ENCODE data around the gene WAS.

DNA sequence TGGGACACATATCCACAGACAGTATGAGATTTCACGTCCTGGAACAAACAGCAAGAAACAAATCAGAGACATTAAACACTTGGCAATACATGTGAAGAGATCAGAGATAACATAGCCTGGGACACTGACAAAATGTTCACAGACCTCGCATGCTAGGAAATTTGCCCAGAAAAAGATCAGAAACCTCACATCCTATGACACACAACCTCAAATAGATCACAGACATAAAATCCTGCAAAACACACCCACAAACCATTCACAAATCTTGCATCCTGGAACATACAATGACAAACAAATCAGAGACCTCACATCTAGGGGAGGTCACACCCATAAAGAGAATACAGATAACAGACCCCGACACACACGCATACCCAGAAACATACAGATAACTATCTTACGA is 31.0 kb downstream of the WAS start:
- no peak for TF ChIP-seq YY1 (IDR thresholded peaks at IDR 0.05)
- TF ChIP-seq, protein P1, sequence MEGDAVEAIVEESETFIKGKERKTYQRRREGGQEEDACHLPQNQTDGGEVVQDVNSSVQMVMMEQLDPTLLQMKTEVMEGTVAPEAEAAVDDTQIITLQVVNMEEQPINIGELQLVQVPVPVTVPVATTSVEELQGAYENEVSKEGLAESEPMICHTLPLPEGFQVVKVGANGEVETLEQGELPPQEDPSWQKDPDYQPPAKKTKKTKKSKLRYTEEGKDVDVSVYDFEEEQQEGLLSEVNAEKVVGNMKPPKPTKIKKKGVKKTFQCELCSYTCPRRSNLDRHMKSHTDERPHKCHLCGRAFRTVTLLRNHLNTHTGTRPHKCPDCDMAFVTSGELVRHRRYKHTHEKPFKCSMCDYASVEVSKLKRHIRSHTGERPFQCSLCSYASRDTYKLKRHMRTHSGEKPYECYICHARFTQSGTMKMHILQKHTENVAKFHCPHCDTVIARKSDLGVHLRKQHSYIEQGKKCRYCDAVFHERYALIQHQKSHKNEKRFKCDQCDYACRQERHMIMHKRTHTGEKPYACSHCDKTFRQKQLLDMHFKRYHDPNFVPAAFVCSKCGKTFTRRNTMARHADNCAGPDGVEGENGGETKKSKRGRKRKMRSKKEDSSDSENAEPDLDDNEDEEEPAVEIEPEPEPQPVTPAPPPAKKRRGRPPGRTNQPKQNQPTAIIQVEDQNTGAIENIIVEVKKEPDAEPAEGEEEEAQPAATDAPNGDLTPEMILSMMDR (IDR thresholded peaks at IDR 0.05; ENCODE audit: low read depth, low read length, missing input control): no peak
- no peak for TF ChIP-seq MAX (IDR thresholded peaks at IDR 0.05)
- no peak for TF ChIP-seq JUND (IDR thresholded peaks at IDR 0.05)
- TF ChIP-seq, protein P2, sequence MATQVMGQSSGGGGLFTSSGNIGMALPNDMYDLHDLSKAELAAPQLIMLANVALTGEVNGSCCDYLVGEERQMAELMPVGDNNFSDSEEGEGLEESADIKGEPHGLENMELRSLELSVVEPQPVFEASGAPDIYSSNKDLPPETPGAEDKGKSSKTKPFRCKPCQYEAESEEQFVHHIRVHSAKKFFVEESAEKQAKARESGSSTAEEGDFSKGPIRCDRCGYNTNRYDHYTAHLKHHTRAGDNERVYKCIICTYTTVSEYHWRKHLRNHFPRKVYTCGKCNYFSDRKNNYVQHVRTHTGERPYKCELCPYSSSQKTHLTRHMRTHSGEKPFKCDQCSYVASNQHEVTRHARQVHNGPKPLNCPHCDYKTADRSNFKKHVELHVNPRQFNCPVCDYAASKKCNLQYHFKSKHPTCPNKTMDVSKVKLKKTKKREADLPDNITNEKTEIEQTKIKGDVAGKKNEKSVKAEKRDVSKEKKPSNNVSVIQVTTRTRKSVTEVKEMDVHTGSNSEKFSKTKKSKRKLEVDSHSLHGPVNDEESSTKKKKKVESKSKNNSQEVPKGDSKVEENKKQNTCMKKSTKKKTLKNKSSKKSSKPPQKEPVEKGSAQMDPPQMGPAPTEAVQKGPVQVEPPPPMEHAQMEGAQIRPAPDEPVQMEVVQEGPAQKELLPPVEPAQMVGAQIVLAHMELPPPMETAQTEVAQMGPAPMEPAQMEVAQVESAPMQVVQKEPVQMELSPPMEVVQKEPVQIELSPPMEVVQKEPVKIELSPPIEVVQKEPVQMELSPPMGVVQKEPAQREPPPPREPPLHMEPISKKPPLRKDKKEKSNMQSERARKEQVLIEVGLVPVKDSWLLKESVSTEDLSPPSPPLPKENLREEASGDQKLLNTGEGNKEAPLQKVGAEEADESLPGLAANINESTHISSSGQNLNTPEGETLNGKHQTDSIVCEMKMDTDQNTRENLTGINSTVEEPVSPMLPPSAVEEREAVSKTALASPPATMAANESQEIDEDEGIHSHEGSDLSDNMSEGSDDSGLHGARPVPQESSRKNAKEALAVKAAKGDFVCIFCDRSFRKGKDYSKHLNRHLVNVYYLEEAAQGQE (IDR thresholded peaks at IDR 0.05): no peak
- TF ChIP-seq TAF1 (conservative IDR thresholded peaks at IDR 0.05): no peak
- TF ChIP-seq ATF3 (IDR thresholded peaks at IDR 0.05): no peak
- TF ChIP-seq GABPA (IDR thresholded peaks at IDR 0.05 in 1 of 2, conservative IDR thresholded peaks at IDR 0.05 in 1 of 2): no peak
- TF ChIP-seq SP1 (IDR thresholded peaks at IDR 0.05): no peak

Measured in liver (tissue), 3 donors.